ENCODE measurements around the gene SPAG16. TPM values are rescaled to one million over a fixed set of nuclear protein-coding genes. Genes with fewer than 3 reads are reported as not detected.
A peak's percentile ranks its signal among the peaks of the same experiment; 100 is the strongest.

SPAG16 gene
- total and polyA plus RNA-seq, 2 donors from 2014 or later: 35.9 to 38.5 TPM

DNA sequence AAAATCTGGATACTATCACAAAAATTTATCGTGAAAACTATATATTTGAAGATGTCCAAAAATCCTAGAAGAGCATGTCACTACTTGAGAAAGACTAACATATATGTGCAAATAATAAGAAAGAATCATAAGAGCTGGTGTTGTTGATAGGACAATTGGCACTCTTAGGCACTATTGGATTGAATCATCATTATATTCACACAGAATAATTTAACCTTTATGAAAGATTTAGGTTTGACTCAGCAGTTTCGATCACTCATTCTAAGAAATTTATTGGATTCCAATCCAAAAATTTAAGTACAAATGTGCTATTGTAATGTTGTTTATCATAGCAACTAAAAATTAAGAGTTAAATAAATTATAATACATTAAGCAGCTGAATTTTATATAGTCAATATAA, 503.6 kb downstream of the SPAG16 start:
- Histone ChIP-seq H3K27ac (ENCODE audit: low read depth in 2 of 2, low read length in 2 of 2) (no peak overlapping the region), H3K4me3 (ENCODE audit: low read length in 3 of 3) (no peak overlapping the region), H3K9me3 (ENCODE audit: control insufficient read depth in 2 of 3, insufficient read depth in 1 of 3, low read length in 3 of 3) (no peaks in the 10 kb centered on the region), H3K4me1 (ENCODE audit: control insufficient read depth in 2 of 3, insufficient read depth in 2 of 3, low read depth in 1 of 3, low read length in 3 of 3) (no peaks in the 10 kb centered on the region), H3K36me3 (ENCODE audit: control insufficient read depth in 2 of 3, insufficient read depth in 3 of 3, low read length in 3 of 3) (no peaks in the 10 kb centered on the region), H3K9ac (ENCODE audit: low read length in 3 of 3) (no peak overlapping the region), H3K27me3 (ENCODE audit: control insufficient read depth, insufficient read depth, low read length) (no peaks in the 10 kb centered on the region)
- intact Hi-C loops (cut with DNase I): no loop called here
- TF ChIP-seq CTCF (IDR thresholded peaks at IDR 0.05; ENCODE audit: borderline replicate concordance, extremely low read depth, insufficient read depth): no peak
- FAIRE-seq (no peak), DNase-seq (no peak)

GRCh38 chr2:213789940-213790339, 505.7 kb downstream of the SPAG16 start:
- no peak for TF ChIP-seq CTCF (IDR thresholded peaks at IDR 0.05; ENCODE audit: borderline replicate concordance, extremely low read depth, insufficient read depth)
- H3K9ac ChIP-seq (ENCODE audit: low read length in 3 of 3): no peak overlapping the region
- FAIRE-seq (no peak), DNase-seq (no peak)
- H3K36me3 ChIP-seq (ENCODE audit: control insufficient read depth in 2 of 3, insufficient read depth in 3 of 3, low read length in 3 of 3): no peaks in the 10 kb centered on the region
- H3K4me3 ChIP-seq (ENCODE audit: low read length in 3 of 3): no peak overlapping the region
- H3K4me1 ChIP-seq (ENCODE audit: control insufficient read depth in 2 of 3, insufficient read depth in 2 of 3, low read depth in 1 of 3, low read length in 3 of 3): no peaks in the 10 kb centered on the region
- no peak overlapping the region for H3K27ac ChIP-seq (ENCODE audit: low read depth in 2 of 2, low read length in 2 of 2)
- intact Hi-C loops (cut with DNase I): no loop called here
- H3K27me3 ChIP-seq (ENCODE audit: control insufficient read depth, insufficient read depth, low read length): no peaks in the 10 kb centered on the region
- H3K9me3 ChIP-seq (ENCODE audit: control insufficient read depth in 2 of 3, insufficient read depth in 1 of 3, low read length in 3 of 3): no peaks in the 10 kb centered on the region

DNA sequence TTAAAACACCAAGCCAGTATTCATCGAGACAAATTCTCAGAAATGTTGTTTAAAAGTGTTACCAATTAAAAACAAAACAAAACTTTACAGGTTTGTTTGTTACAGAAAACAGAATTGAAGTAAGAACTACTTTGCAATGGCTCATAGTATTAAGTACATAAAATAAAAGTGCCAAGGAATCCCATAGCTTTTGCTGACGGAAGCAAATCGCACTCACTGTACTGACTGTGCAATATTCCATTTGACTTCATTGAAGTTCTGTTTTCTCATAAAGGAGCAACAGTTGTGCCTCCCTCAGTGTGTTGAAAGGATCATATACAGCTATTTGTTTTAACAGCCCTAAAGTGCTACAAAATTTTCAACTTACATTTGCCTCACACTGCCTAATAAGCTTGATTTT, 507.8 kb downstream of the SPAG16 start:
- H3K27ac ChIP-seq (ENCODE audit: low read depth in 2 of 2, low read length in 2 of 2): no peak overlapping the region
- TF ChIP-seq CTCF (IDR thresholded peaks at IDR 0.05; ENCODE audit: borderline replicate concordance, extremely low read depth, insufficient read depth): no peak
- H3K4me3 ChIP-seq (ENCODE audit: low read length in 3 of 3): no peak overlapping the region
- FAIRE-seq: no peak
- H3K4me1 ChIP-seq (ENCODE audit: control insufficient read depth in 2 of 3, insufficient read depth in 2 of 3, low read depth in 1 of 3, low read length in 3 of 3): no peaks in the 10 kb centered on the region
- no peaks in the 10 kb centered on the region for H3K36me3 ChIP-seq (ENCODE audit: control insufficient read depth in 2 of 3, insufficient read depth in 3 of 3, low read length in 3 of 3)
- no peak for DNase-seq
- no peak overlapping the region for H3K9ac ChIP-seq (ENCODE audit: low read length in 3 of 3)
- H3K9me3 ChIP-seq (ENCODE audit: control insufficient read depth in 2 of 3, insufficient read depth in 1 of 3, low read length in 3 of 3): no peaks in the 10 kb centered on the region
- intact Hi-C loops (cut with DNase I): no loop called here
- H3K27me3 ChIP-seq (ENCODE audit: control insufficient read depth, insufficient read depth, low read length): no peaks in the 10 kb centered on the region

DNA sequence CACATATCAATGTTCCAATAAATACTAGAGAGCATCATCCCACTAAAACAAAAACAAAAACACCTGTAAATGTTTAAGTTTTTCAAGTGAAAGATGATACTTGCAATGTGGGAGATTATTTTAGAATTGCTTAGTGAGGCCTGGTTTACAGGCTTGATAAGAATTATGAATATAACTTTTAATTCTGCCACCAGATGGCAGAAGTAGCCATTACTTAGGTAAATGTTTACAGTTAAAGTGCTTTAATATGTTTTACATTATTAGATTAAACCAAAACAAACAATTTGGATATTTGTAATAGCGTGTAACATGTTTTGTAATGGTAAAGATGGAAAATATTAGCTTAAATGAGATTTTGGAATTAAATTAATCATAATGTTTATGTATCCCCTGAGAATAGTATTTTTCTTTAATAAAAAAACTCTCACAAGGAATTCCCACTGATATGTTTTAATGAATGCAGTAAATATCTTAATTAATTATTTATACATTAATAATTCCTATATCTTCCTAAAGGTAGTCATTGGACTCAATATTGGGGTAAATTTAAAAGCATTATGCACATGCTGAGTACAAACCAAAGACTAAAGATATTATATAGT, 522.0 kb downstream of the SPAG16 start:
- Histone ChIP-seq H3K27ac (ENCODE audit: low read depth in 2 of 2, low read length in 2 of 2) (no peak overlapping the region), H3K36me3 (ENCODE audit: control insufficient read depth in 2 of 3, insufficient read depth in 3 of 3, low read length in 3 of 3) (no peaks in the 10 kb centered on the region), H3K4me1 (ENCODE audit: control insufficient read depth in 2 of 3, insufficient read depth in 2 of 3, low read depth in 1 of 3, low read length in 3 of 3) (no peaks in the 10 kb centered on the region), H3K27me3 (ENCODE audit: control insufficient read depth, insufficient read depth, low read length) (no peaks in the 10 kb centered on the region), H3K9me3 (ENCODE audit: control insufficient read depth in 2 of 3, insufficient read depth in 1 of 3, low read length in 3 of 3) (no peaks in the 10 kb centered on the region), H3K4me3 (ENCODE audit: low read length in 3 of 3) (no peak overlapping the region), H3K9ac (ENCODE audit: low read length in 3 of 3) (no peak overlapping the region)
- TF ChIP-seq CTCF (IDR thresholded peaks at IDR 0.05; ENCODE audit: borderline replicate concordance, extremely low read depth, insufficient read depth): no peak
- intact Hi-C loops (cut with DNase I): no loop called here
- FAIRE-seq: peak; percentile 94
- peak in 2 of 5 donors; percentile 36 to 63 for DNase-seq

Data from kidney (tissue), 14 donors.